Cardiac muscle cell (in vitro differentiated cells and primary cell): Measurements from ENCODE around the gene CD200R1L. TPM values are rescaled to one million over a fixed set of nuclear protein-coding genes. Genes with fewer than 3 reads are reported as not detected.
A peak's percentile ranks its signal among the peaks of the same experiment; 100 is the strongest.

ENCODE experiments used
- DNase-seq, 2 donors: peaks; one replicate each; pipeline versions ENCODE4 v3.0.0 to v3.0.0-alpha.2; 2010 to 2017; ENCODE audit warnings: low read depth in 1 of 2, low spot score in 1 of 2
- H3K27ac ChIP-seq: fragments of 200-600 bp; sonication (generic); 2 replicates; pipeline ENCODE4 v1.5.1; 2016
- H3K27me3 ChIP-seq: fragments of 200-600 bp; sonication (generic); 2 replicates; pipeline ENCODE4 v1.6.0; 2016; ENCODE audit warnings: control low read depth
- H3K36me3 ChIP-seq: fragments of 200-600 bp; sonication (generic); 2 replicates; pipeline ENCODE4 v1.5.1; 2016; ENCODE audit warnings: control low read depth
- H3K4me1 ChIP-seq: fragments of 200-600 bp; sonication (generic); 2 replicates; pipeline ENCODE4 v1.8.1; 2017; ENCODE audit warnings: low read depth, mild to moderate bottlenecking, mixed run types
- H3K4me3 ChIP-seq: fragments of 200-600 bp; sonication (generic); 2 replicates; pipeline ENCODE4 v1.5.1; 2016; ENCODE audit warnings: mild to moderate bottlenecking
- H3K9me3 ChIP-seq: fragments of 200-600 bp; sonication (generic); 2 replicates; pipeline ENCODE4 v1.5.1; 2017; ENCODE audit warnings: low read depth, mild to moderate bottlenecking, control low read depth
- CTCF ChIP-seq: IDR thresholded peaks from 2 replicates; pipeline ENCODE4 v1.5.1; 2012; ENCODE audit warnings: low read depth, mild to moderate bottlenecking, low read length
- polyA plus RNA-seq: library from polyadenylated mRNA; unstranded; fragments of >200 nt; fragmentation: Nextera tagmentation; extraction: Ambion mirVana; gene quantifications from 2 replicates; pipeline ENCODE4 v1.2.1, GENCODE V29; 2016
- total RNA-seq: library from RNA; depleted of rRNA; stranded (reverse); fragments of >200 nt; gene quantifications from 2 replicates; pipeline ENCODE4 v1.2.3, GENCODE V29; 2016

Gene CD200R1L
- total and polyA plus RNA-seq, 2 experiments from 2014 or later: not detected

DNA sequence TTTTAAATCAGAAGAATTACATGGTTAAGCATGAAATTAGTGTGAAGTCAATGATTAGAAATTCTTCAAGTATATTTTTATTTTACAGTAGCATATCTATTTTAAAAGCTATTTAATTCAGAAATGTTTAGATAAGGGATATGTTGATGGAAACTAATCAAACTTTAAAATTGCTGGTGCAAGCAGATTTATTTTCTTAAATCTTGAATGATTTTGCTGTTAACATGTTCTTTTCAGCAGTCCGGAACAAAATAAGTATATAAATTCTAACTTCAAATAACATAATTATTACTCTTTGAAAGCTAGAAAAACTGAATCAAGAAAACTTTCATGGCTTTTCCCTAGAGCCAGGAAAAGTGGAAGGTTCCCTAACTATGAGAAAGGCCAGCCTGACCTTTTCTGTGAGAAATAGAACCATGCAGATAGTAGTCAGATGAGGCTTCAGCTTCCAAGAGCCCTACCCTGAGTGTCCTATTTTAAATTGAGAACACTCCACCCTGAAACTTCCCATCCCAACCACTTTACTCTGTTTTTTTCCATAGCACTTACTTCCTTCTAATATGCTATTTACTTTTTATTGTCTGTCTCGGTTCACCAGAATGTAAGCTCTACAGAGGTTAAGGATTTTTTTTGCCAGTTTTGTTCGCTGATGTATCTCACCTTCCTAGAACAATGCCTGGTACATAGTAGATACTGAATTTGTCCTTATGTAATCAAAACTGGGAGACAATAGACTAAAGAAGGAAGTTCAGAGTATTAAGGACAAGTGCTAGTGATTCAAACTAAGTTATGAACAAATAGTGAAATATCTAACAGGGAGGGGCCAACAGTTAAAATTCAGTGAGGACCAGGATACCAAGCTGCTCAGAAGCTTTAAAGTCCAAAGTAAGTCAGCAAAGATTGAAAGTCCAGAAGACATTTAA is 66.8 kb downstream of the CD200R1L start:
- no peak for TF ChIP-seq CTCF
- peaks cover 18% of the 10 kb centered on the region for H3K27me3 ChIP-seq
- peak in 1 of 2 donors; percentile 23 for DNase-seq

GRCh38 chr3:112779011-112779410 is 67.7 kb downstream of the CD200R1L start:
- Histone ChIP-seq H3K27me3 (peaks cover 18% of the 10 kb centered on the region), H3K4me3 (no peak overlapping the region), H3K36me3 (no peaks in the 10 kb centered on the region), H3K27ac (no peak overlapping the region), H3K4me1 (no peaks in the 10 kb centered on the region), H3K9me3 (no peaks in the 10 kb centered on the region)
- no peak for TF ChIP-seq CTCF
- DNase-seq: peak in 1 of 2 donors; percentile 30

More for the DNA sequence above, 66.8 kb downstream of the CD200R1L start:
- H3K27ac ChIP-seq: no peak overlapping the region
- H3K36me3 ChIP-seq: no peaks in the 10 kb centered on the region
- no peaks in the 10 kb centered on the region for H3K4me1 ChIP-seq
- H3K4me3 ChIP-seq: no peak overlapping the region
- no peaks in the 10 kb centered on the region for H3K9me3 ChIP-seq

DNA sequence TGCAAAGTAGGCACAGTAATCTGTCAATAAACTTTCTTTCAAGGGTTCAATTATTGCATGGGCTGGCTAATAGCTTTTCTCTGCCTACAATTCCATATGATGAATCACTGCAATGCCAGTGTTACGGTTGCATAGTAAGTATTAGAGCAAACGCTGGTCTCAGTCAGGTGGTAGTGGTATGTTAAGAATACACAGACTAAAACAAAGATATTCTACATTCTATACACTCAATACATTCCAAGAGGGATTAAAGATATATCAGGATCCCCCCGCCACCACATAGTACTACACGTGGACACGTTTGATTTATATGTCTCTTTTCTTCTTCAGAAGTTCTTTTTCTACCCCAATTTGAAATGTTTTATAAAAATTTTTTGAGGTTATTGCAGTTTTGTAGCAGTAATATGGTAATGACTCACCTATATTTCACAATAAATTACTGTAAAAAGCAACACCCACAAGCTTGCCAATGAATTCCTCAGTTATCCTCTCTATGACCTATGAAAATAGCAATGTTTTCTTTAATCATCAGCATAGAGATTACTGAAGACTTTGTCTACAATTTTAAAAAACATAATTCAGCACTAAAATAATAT is 68.2 kb downstream of the CD200R1L start:
- TF ChIP-seq CTCF: no peak

DNA sequence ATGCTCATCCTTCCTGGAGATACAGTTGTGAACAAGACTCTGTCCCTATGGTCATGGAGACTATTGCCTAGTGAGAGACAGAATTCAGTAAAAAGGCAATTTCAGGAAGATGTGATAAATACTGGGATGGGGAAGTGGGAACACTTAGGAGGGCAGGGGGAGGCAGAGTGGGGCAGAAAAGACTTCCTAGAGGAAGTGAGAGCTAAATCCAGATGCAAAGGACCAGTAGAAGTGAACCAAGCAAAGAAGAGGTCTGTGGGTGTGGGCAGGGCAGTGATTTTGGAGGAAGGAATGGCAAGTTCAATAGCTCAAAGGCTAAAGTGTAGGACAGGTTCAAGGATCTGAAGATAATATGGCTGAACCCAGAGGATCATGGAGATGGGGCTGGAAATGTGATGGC is 68.9 kb downstream of the CD200R1L start:
- Histone ChIP-seq H3K4me1 (no peaks in the 10 kb centered on the region), H3K27me3 (peaks cover 18% of the 10 kb centered on the region), H3K4me3 (no peak overlapping the region), H3K9me3 (no peaks in the 10 kb centered on the region), H3K27ac (no peak overlapping the region), H3K36me3 (no peaks in the 10 kb centered on the region)
- no peak for DNase-seq
- TF ChIP-seq CTCF: no peak

More for the DNA sequence above, 68.2 kb downstream of the CD200R1L start:
- no peak overlapping the region for H3K27ac ChIP-seq
- peak in 1 of 2 donors; percentile 89 for DNase-seq
- H3K4me3 ChIP-seq: no peak overlapping the region
- H3K4me1 ChIP-seq: no peaks in the 10 kb centered on the region
- peaks cover 18% of the 10 kb centered on the region for H3K27me3 ChIP-seq
- H3K36me3 ChIP-seq: no peaks in the 10 kb centered on the region
- H3K9me3 ChIP-seq: no peaks in the 10 kb centered on the region

DNA sequence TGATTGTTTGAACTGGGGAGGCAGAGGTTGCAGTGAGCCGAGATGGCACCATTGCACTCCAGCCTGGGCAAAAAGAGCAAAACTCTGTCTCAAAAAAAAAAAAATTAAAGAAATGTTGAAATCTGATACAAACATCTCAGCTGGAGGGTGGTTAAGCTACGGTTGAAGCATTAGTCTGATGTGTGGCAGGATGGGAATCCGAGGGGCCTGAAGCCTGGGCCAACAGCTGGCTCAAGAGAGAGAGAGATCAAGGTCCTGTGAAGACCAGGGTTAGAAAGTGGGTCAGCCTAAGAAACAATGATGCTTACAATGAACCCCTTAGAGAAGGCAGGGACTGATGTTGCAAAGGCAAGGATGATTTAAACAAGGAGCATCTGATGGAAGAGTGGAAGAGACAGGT is 69.8 kb downstream of the CD200R1L start:
- Histone ChIP-seq H3K27ac (no peak overlapping the region), H3K36me3 (no peaks in the 10 kb centered on the region), H3K27me3 (peaks cover 13% of the 10 kb centered on the region), H3K4me1 (no peaks in the 10 kb centered on the region), H3K4me3 (no peak overlapping the region), H3K9me3 (no peaks in the 10 kb centered on the region)
- no peak for TF ChIP-seq CTCF
- no peak for DNase-seq
